OCI-M1 (cell line): ENCODE results near the gene CDC5L.
A peak's percentile ranks its signal among the peaks of the same experiment; 100 is the strongest.
"Not testable (repeated sequence)": the region's sequence is repeated elsewhere in the genome, so short reads cannot be mapped to it uniquely, and the experiment has no call there.

Experiments
- DNase-seq: peaks from one replicate; lab custom pipeline; 2025; lab: John Stamatoyannopoulos, UW

Gene CDC5L

DNA sequence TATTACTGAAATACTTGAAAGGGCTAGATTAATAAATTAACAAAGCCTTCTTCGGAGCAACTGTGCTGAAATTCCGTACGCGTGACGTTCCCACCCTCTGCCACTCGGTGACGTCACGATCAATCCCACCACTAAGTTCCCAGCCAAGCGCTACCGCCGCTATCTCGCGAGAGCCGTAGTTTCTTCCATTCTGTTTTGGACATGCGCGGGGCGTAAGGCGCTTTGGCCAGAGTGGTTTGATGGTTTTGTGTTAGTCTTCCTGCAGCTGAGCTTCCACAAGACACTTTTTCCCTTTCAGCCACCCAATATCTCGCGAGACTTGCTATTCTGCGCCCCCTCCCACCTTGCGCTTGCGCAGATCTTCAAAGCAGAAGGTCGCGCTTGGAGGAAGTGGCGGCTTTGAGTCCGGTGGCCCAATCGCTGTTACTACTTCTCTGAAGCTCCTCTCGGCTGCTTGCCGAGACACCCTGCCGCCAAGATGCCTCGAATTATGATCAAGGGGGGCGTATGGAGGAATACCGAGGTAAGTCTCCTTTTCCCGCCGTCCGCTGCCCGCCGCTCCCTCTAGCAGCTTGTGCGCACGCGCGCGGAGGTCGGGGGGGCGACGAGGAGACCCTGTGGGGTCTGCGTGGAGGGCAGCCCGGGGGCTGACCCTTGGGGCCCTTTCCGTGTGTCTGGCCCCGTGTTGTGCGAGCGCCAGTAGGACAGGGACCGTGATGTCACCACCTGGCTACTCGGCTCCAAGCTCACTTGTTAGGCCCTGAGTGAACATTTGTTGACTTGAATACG lies at the start of gene CDC5L:
TSS of gene CDC5L (plus strand) at position 361 of the 789 bp plus-strand sequence. CDS start at position 479, 118 bp downstream.
- peak; percentile 99 for DNase-seq

GRCh38 chr6:44338228-44339122 lies 49.0 kb upstream of the CDC5L start:
- peak; percentile 84 for DNase-seq

- no peak for DNase-seq
These were observed 48.2 kb upstream of the CDC5L start for GRCh38 chr6:44339301-44339700.

GRCh38 chr6:44339763-44340625 lies 47.5 kb upstream of the CDC5L start:
- no peak for DNase-seq

- DNase-seq: no peak
These were observed 46.2 kb upstream of the CDC5L start for GRCh38 chr6:44341095-44341890.

DNA sequence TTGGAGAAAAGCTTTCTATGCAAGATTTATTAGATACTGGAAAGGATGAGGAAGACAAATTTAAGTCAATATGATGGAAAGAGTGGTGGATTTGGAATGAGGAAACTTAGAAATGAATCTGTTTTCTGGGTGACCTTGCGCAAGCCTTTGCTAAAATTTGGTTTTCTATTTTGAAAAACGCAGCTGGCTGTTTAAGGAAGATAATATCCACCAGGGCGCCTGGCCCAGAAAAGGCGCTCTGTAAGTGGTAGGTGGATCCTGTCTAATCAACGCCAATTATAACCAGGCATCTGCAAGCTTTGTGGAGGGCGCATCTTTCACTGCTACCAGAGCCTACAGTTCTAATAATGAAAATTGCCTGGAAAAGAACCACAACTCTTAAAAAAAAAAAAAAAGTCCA lies 45.5 kb upstream of the CDC5L start:
- DNase-seq: peak; percentile 84

DNA sequence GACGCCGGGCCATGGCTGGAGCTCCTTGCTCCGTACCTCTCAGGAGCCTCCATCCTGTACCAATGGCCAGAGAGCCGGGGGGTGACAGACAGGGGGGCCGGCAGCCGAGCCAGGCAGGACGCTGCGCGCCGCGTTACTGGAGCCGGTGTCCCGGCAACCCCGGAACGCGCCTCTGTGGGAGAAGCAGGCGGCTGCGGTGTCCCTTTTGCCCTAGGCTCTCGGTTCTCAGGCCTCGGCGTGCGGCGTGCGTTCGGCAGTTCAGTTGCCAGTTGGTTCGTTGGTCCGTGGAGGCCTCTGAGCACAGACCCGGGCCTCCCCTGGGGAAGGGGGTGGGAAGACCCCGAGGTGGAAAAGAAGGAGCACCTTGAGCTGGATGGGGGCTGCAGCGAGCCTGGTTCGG lies 45.0 kb upstream of the CDC5L start, which contains the start of gene SPATS1:
TSS of gene SPATS1 (plus strand) at position 162 of the 400 bp plus-strand sequence. CDS start 446 bp downstream, outside the sequence.
- no peak for DNase-seq

DNA sequence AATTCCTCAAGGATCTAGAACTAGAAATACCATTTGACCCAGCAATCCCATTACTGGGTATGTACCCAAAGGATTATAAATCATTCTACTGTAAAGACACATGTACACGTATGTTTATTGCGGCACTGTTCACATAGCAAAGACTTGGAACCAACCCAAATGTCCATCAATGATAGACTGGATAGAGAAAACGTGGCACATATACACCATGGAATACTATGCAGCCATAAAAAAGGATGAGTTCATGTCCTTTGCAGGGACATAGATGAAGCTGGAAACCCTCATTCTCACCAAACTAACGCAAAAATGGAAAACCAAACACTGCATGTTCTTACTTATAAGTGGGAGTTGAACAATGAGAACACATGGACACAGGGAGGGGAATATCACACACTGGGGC lies 40.7 kb upstream of the CDC5L start:
- not testable (repeated sequence) for DNase-seq

DNA sequence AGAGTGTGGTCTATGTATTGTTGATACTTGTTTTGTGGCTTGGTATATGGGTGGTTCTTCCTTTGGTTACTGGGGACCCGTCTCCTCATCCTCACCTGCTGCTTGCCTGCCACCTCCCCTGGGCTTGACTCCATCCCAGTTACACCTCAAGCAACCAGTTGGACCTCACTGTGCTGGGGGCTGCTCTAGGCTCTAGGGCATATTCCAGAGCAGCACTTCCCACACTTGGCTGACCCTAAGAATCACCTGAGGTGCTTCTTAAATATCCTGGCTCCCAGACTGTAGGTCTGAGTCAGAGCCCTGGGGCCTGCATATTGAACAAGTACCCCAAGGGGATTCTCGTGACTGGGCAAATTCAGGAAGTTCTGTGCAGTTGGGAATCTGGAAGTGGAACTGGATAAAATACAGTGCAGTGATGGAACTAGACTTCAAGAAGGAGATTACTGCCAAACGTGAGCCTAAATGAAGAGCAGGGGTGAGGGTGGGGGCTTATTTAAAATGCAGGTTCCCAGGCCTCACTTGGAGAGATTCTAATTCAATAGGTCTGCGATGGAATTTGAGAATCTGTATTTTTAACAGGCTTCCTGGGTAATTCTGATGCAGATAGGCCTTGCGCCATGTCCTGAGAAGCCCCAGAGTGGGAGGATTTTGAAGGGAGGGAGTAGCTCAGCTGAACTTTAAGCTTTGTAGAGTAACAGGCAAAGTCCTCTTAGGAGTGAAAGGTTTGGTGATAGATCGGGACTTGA lies 37.4 kb upstream of the CDC5L start:
- DNase-seq: no peak

DNA sequence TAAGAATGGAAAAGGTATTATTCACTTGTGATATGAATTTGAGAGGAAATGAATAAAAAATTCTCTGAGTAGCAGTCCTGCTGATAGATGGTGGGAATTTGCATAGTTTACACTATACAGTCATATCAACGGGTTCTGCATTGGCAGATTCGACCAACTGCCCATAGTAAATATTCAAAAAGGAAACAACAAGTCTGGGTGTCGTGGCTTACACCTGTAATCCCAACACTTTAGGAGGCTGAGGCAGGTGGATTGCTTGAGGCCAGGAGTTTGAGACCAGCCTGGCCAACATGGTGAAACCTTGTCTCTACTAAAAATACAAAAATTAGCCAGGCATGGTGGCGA lies 36.9 kb upstream of the CDC5L start:
- not testable (repeated sequence) for DNase-seq

DNA sequence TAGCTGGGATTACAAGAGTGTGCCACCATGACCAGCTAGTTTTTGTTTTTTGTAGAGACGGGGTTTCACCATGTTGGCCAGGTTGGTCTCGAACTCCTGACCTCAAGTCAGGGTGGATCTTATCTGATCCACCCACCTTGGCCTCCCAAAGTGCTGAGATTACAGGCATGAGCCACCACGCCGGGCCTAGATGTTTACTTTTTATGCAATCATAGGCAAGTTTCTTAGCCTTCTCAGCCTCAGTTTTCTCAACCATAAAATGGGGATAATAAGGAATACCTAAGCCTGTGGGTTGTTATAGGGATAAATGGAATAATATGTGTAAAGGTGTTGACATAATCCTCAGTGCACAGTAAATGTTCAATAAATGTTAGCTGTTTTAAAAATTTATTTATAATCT lies 35.2 kb upstream of the CDC5L start:
- DNase-seq: no peak

DNA sequence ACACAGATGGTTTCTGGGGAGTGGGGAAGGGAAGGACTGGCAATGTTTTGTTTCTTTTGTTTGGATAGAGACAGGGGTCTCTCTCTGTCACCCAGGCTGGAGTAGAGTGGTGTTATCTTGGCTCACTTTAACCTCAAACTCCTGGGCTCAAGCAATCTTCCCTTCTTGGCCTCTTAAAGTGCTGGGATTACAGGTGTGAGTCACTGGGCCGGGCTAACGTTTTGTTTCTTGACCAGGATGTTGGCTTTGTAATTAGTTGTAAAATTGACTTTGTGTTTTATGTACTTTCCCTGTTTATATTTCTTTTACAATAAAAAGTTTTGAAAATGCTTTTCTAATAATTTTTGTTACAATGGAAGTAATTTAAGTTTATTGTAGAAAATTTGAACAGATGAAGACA lies 34.2 kb upstream of the CDC5L start:
- DNase-seq: no peak

- no peak for DNase-seq
These were observed 31.9 kb upstream of the CDC5L start for GRCh38 chr6:44355640-44356039.

GRCh38 chr6:44356487-44356886 lies 31.0 kb upstream of the CDC5L start:
- DNase-seq: peak; percentile 38

DNA sequence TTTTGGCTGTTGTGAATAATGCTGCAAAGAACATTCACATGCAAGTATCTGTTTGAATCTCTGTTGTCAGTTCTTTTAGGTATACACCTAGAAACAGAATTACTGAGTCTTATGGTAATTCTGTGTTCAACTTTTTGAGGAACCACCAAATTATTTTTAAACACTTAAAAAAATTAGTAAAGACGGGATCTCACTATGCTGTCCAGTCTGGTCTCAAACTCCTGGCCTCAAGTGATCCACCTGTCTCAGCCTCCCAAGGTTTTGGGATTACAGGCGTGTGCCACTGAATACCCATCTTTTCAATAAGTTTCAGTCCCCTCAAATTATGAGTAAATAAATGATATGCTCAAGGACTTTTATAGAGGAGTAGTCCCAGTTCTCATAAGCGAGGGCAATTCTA lies 27.5 kb upstream of the CDC5L start:
- no peak for DNase-seq

DNA sequence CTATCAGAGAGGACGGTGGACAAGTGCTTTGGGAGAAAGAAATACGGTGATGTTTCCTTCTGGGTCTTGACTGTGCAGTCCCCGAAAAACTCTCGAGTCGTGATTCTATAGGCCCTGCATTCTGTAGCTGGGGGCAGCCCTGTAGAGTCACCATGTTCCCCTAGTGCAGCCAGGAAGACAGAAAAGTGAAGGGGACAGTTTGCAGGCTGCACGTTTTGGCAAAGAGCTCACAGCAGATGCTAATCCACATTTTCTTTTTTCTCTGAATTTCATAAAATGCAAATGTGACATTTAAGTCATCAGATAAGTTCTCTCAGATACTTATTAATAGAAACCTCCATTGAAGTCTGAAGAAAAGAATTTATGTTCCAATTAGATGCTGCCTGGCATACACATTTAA lies 25.6 kb upstream of the CDC5L start:
- no peak for DNase-seq

DNA sequence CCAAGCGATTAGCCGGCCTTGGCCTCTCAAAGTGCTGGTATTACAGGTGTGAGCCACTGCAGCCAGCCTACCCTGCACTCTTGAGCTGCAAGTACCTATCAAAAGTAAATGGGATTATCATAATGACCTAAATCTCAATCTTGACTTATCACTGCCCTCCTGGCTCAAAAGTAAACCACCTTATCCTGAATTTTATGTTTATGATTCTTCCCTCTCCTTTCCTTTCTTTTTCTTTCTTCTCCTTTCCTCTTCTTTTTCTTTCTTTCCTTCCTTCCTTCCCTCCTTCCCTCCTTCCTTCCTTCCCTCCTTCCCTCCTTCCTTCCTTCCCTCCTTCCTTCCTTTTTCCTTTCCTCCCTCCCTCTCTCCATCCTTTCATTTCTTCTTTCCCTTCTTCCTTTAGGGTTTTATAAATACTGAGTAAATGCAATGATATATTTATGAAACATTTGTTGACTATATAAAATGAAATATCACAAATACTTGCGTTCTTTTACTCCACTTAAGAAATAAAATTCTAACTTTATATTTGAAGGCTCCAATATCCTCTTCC lies 24.1 kb upstream of the CDC5L start:
- no peak for DNase-seq

DNA sequence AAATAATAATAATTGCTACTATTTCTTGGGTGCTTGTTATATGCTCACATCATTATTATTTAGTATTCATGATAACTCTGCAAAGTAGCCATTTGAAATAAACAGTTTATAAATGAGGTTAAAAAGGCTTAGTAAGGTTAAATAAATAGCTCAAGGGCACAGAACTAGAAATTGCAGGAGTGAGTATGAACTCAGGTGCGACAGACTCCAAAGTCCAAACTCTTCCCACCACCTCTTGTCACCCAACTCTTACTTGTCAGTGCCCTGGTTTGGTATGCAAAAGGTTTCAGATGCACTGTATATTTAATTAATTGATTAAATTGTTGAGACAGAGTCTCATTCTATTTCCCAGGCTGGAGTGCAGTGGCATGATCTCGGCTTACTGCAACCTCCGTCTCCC lies 20.7 kb upstream of the CDC5L start:
- no peak for DNase-seq

- DNase-seq: no peak
These were observed 19.8 kb upstream of the CDC5L start for GRCh38 chr6:44367681-44368080.

DNA sequence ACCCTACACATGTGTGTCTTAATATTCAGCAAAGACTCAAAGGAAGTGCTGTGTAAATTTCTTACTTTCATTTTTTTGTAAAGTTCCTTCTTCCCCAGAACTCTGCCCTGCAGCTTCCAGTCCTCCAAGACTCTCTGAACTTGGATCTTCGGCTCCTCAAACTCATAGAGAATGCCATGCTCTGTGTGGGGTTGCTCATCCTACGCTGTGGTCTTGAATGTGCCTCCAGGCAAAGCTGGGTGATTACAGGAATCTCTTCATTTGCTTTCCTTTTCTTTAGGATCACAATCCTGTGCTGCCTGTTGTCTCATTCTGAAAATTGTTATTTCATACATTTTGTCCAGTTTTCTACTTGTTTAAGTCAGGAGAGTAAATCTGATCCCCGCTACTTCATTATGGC lies 14.5 kb upstream of the CDC5L start:
- DNase-seq: no peak
